ENCODE results near the gene MEF2C.

MEF2C gene

DNA sequence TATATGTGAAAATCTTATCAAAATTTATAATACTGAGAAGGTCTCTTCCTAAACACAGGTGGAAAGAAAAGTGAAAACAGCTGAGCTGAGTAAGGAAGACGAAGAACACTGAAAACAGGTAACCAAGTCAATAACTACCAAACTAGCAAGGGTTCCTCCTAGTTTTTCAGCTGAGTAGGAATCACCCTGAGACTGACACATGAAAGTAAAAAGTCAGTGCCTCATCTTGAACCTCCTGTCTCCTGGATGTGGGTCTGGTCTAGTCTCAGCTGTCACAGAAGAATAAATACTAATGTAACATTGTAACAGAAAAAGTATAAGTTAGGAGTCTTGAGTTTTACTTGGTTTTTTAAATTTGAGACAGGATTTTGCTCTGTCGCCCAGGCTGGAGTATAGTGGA lies 121.0 kb downstream of the MEF2C start:
- no peak for DNase-seq

DNA sequence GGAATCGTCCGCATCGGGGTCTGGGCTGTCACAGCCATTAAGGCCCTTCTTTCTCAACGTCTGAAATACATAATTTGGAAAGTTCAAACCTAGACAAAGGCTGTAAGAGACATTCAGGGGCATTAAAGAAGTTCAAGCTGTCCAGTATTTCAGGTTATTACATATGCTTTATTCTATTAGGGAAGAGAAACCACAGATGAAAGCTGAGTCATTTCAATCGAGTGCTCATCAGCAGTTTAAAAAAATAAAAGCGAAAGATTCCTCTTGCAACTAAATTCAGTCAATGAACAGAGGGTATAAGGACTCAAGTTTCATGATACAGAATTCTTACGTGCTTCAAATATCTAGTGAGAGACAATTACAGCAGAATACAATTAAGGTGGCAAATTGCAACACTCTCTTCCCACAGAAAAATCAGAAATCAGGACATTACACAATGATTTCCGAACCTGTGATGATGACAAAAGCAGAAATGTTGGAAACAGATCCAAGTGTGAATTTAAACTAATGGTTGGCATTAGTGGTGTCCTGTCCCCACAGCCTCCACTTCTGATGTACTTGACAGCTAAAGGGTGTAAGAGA lies 121.6 kb downstream of the MEF2C start:
- no peak for DNase-seq

DNA sequence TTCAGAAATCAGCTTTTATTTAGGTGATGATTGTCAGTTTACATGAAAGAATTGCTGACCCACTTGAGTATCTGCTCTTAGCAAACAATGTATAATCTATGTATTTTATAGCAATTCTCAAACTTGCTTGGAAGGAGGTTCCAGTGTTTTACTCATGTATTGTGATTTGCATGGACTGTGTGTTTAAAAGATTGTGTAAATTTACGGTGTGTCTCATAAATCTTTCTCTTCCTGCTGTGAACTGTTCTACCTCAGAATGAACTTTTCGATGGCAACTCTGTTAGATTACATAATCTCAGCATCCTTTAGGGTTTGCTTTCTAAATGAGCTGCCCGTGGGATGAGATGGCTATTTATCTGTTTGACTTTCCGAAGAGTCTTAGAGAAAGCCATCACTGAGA lies 122.5 kb downstream of the MEF2C start:
- DNase-seq = no peak

DNA sequence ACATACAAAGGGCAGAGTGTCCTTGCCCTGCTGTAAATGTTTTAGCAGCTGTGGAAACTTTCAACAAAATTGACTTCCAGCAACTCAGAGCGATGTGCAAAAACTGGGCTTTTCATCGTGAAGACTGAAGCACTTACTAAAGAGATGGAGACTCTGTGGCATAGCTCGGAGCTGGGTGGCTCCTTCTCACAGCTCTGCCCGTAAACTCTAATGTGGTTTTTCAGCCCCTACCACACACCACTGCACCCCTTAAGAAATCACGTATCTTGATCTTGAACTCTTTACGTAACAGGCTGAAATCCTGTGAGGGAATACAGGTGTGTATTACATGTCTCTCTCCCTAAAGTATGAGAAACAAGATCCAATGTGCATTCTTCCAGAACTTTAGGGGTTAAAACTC lies 124.4 kb downstream of the MEF2C start:
- DNase-seq = no peak

DNA sequence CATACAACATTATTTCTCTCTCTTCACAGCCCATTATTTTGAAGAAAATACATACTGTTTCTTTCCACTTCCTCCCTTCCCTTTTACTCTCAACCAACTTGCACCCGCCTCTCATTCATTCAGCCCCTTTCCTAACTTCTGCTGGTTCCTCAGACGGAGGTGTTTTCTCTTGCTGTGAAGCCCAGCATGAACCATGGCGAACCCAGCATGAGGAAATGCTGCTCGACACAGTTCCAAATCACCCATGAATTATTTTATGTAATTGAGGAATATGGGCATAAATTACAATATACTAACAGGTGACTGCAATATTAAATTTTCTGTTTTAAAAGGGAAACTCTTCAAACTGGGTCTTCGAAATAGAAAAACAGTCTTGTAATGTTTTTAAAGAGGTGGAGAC lies 124.8 kb downstream of the MEF2C start:
- DNase-seq = no peak

DNA sequence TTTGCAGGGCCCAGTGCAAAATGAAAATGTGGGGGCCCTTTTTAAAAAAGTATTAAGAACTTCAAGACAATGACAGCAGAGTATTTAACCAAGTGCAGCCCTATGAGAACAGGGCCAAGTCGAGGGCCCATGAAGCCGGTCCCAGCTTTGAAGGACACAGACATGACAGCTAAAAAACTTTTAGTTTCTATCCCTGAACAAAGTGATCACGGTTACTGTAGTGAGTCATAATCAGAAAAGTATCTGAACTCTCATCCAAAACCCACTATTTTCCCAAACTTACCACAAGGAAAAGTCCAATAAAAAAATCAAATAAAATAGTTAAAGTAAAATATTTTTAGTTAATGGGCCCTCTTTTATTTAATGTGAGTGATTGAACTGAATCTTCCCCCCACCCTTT lies 126.0 kb downstream of the MEF2C start:
- no peak for DNase-seq

DNA sequence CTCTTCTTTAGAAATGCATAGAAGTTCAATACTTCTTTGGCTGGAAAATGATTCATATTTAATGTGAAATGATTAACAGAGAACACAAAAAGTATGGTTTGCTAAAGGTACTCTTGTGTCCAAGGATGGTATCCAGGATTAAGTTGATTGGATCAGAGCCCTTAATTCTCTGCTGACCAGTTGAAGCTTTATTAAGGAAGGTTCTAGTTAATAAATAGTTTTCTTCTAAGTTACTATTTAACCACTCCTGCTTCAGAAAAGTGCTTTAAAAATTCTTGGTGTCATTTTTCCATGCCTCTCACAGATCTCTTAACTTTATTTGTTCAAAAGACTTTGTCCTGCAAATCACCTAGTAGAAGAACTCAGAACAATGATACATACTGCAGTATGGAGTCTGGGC lies 134.3 kb downstream of the MEF2C start:
- DNase-seq = no peak

DNA sequence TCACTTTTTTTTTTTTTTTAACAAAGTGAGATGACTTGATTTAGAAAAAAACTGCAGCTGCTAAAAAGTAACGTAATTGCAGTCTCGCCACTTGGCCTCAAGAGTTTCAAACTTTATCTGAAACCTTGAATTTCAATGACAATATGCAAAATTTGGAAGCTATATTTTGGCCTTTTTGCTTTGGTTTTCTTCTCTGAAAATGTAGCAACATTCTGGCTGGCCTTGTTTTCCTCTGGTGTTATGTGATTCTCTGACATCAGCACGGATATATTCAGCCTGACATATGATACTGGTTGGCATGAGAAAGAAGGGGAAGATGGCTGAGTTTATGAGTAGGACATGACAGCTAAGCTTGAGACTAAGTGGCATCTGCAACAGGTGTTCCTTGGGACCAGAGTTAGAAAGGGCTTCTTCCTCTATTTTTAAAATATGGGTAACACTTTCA lies 136.5 kb downstream of the MEF2C start:
- no peak for DNase-seq

DNA sequence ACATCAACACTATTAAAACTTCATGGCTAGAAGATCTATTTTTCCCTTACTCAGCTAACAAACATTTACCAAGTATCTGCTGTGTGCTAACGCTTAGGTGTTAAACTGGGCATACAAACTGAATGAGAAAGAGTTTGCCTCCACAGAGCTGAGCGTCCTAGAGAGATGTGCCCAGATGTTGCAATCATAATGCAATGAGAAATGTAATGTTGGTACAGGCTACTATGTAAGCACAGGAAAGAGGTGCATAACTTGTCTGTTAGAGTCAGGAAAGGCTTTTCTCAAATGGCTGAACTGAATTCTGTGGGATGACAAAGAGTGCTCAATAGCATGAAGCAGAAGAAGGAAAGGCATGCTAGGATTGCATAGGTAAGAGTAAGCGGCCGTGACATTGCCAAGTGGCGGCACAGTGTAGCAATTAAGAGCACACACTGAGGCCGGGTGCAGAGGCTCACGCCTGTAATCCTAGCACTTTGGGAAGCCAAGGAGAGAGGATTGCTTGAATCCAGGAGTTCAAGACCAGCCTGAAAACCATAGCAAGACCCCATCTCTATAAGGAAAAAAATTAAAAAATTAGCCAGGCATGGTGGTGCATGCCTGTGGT lies 137.8 kb downstream of the MEF2C start:
- DNase-seq = no peak

DNA sequence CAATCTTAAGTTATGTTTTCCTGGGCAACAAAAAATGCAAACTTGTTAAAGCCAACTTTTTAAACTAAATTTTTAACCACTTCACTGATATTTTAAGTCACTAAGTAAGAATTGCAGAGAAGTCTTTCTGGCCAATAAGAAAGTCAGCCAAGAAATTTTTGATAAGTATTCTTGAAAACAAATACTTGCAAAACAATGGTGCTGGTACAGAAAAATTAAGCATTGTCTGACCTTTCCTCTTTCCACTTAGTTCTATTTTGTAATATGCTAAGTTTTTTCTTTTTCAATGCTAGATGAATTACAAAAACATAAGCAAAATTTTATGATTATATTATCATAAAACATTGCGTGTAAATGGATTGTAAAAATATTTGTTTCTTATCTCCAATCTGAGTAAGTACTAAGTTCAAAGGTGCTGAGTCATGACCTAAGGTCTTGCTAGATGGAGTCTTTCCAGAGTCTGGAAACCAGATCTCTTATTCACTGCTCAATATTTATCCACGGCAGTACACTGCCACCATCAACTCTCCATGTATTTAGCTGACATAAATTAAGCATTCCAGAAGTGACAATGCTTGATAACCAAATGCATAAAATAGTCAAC lies 139.7 kb downstream of the MEF2C start:
- no peak for DNase-seq

DNA sequence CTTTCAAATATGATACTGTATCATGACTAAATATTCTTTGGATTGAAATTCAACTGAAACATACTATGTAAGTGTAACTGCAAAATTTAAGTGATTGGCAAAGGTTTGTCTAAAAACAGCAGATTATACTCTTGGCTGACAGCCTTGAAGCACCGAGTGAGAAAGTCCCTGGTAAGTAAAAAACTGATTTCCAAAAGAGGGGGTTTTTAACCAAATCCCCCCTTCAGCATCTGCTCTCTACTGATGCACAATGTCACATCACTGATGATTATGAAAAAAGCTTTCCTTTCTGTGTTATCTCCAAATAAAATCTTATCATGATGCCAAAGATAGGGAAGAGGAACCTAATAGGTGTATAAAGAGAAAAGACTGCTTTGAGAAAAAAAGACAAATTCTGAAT lies 141.0 kb downstream of the MEF2C start:
- no peak for DNase-seq

DNA sequence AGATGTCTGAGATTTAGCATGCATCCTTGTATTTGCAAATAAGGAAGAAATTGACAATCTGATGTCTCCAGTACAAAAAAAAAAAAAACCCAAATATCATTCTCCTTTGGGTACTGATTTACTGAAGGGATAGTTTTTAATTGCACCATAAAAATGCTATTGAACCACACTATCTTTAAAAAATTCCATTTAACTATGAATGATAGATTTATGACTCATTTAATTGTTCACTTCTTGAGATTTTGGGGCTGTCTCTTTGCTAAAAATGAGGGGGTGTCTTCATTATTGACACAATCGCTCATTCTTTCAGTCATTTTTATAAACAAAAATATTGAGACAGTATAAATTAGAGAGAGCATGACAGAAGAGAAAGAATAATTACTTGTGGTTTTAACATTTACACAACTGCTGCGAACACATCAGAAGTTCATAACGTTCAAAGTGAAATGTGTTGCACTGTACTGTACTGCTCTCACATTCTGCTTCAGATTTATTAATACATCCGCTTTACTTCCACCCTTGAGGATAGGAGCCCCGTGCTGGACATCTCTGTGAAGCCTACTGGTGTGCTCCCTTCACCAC lies 142.3 kb downstream of the MEF2C start:
- DNase-seq = no peak

DNA sequence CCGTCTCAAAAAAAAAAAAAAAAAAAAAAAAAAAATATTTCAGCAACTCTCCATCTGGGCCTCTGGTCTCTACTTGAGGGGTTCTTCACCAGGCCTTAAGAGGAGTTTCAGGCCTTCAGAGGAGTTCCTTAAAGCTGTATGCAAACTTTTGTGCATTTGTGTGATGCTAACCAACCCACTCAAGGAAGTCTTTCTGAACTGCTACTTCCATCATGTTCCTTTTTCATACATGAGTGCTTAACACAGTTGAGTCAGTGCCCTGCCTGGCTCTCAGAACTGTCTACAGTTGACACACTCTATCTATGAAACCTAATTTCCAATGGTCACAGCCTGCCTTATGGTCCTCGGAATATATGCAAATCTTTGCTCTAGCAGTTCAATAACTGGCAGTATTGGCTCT lies 146.5 kb downstream of the MEF2C start:
- DNase-seq = no peak

DNA sequence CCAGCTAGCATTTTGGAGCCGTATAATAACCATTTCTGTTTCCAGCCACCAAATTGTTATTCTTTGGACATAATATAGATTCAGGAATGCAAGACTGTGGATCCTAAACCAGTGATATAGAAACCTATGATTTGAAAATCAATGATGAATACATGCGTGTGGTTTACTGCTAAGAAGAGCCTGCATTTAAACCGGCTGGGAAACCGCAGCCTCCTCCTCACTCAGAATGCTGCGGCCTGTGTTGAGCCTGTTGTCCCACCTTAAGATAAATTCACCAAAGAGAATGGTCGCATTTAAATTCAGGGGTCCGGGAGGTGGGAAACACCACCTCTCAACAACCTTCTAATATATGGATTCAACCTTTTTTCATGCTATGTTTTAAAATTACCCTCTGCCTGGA lies 148.0 kb downstream of the MEF2C start:
- DNase-seq = no peak

DNA sequence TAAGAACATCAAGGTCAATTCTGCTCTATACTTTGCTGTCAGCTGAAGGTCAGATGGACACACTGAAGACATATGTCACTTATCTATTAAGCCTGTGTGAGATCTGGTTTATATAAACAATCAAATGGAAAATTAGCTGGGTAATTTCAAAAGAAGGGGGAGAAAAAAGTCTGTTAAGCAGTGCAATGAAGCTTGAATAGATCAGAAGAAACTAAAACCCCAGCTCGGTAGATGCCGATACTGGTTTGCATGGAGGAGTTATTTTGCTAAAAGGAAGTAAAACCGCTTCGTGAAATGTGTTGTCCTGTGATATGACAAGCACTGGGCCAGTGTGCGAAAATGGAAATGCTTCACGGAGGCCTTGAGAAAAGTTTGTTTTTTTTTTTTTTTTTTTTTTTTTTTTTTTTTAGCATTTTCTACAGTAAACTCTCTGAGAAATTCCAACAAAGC lies 148.8 kb downstream of the MEF2C start:
- no peak for DNase-seq

DNA sequence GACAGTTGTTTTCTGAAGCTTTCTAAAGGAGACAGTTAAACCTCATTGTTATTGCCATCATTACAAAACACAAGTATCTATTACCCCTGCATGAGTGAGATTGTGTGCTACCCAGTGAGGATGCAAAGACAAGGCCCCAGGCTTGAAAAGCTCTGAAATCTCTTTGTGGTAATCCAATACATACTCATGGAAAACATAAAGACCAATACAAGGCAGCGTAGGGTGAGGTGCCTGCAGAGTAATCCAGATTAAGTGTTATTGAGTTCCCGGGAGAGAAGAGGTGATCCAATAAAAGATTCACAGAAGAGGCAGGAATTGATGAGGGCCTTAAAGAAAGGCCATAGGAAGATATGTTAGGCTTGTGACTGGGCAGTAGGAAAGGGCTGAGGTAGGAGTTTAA lies 150.1 kb downstream of the MEF2C start:
- DNase-seq = no peak

DNA sequence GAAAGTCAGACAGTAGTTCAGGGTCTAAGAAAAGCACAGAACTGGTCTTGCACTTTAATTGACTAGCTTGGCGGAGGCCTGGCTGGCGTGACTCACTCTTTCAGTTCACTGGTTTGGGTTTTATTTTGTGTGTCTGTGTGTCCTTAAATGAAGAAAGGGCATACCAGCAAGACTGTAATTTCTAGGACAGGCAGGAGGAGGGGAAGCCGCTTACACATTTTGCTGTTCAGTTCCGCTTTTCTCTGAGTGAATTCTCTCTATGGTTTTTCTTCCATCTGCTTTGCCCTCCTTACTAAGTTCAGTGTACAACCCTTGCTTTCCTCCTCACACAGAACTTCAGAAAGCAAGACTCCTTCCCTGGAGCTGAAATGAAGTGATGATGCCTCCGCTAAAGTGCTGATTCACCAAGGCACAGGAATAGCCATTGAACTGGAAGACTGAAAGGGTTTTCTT lies 150.8 kb downstream of the MEF2C start:
- peak in 22 of 56 donors; percentile 2 to 51 (median 16) for DNase-seq

DNA sequence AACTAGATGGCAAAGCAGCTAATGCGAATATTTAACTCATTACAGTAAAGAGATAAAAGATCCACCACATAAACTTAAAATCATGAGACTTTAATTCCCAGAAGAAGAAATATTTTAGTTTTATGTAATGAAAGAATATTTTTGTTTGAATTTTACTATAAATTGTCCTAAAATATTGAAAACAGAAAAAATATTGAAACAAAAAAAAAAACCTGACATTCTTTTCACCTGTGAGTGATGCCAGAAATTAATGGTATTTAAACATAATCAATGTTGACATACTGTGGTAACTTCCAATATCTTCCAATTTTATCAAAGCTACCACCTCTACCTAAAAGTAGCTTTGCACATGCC lies 153.2 kb downstream of the MEF2C start:
- DNase-seq = no peak

DNA sequence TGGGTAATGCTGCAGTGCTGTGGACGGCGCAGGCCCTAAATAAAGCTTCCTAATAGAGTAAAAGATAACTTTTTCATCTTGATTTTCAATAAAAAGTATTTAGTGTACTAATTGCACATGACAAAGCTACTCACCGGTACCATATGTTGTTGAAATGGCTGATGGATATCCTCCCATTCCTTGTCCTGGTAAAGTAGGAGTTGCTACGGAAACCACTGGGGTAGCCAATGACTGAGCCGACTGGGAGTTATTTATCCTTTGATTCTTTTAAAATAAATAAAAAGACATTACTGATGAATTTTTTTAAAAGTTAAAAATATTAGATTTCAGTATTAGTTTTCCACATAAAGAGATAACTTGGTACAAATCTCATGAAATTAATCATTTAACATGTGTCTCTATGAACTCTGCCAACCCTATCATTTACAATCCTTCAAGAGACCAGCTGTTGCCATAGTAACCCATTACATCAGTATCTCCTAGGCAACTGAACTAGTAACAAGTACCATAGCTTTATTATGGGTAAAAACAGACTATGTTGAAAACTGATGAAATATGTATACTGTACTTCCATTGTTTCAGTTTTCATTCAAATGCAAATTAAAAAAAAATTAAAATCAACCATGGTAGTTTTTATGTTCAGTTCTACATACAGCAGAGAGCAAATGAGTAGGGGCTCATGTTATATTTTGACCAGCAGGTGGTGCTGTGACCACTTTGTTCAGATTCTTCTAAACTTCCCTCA lies 153.7 kb downstream of the MEF2C start:
- peak in 43 of 56 donors; percentile 5 to 89 (median 39) for DNase-seq

DNA sequence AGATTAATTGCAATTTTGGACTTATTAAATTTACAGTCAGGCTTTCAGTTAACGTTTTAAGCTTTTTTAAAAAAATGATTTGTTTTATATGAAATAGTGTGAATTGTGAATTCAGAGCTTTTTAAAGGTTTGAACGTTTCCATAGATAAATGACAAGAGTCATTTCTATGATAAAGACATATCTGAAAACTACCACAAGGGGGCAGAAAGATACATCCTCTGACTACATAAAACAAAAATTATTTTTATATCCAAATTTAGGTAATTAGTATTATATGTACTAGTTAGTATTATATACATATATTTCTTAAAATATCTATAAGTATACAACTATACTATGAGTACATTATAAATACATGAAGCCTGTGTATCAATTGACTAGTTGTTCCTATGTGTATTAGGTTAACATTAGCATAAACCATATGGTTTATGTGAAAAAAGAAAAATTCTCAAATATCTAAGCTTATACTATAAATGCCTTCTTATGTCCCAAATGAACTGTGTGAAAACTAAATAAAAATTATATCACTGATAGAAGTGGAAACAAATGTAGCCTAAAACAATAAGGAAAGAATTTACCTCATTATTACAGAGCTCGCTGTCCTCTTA lies 155.2 kb downstream of the MEF2C start:
- DNase-seq = no peak

DNA sequence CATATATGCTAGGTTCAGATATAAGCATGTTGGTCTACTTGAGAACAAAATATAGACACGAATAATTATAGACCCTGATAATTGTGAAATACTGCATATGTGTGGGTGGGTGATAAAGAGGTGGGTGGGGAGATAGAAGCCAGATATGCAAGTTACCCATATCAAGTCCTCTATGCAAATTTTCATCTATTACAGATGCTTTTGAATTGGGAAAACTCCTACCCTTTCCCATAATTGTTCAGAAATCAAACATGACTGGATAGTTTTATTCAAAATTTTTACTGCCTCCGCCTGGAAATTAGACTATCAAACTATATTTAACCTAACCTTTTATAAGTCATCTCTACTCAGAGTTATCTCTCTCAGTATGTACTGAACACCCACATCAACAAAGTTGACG lies 157.5 kb downstream of the MEF2C start:
- no peak for DNase-seq

DNA sequence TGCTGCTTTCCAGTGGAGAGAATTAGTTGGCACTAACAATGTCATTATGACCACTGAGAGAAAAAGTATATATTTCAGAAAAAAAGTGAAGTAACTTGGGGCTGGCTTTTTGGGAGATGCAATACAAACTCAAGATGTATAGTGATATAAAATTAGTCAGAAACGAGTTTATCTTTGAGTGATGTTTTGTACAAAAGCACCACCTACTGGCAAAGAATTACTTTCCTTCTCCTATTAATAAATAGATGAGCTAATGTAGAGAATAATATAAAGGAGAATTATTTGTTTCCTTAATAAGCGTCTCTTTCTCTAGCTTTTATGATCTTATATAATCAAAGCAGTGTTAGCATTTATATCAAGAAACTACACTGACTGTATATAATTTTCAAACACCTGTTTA lies 158.8 kb downstream of the MEF2C start:
- DNase-seq = no peak
